HEK293 (cell line): Measurements from ENCODE around the gene GBF1.

Experiments used
- CTCF ChIP-seq: fragments of 450-650 bp; formaldehyde crosslinking; IDR thresholded peaks from 2 replicates; pipeline ENCODE4 v1.5.1; 2016; ENCODE audit warnings: missing biosample characterization, missing genetic modification characterization
- EGR2 ChIP-seq: fragments of 450-650 bp; formaldehyde crosslinking; IDR thresholded peaks from 2 replicates; pipeline ENCODE4 v1.5.1; 2016; ENCODE audit warnings: low read depth, missing biosample characterization, missing genetic modification characterization
- ELK4 ChIP-seq: IDR thresholded peaks from 2 replicates; pipeline ENCODE4 v1.6.1; 2011; ENCODE audit warnings: mild to moderate bottlenecking, low read depth, low read length, borderline replicate concordance
- INSM2 ChIP-seq: fragments of 450-650 bp; formaldehyde crosslinking; IDR thresholded peaks from 2 replicates; pipeline ENCODE4 v1.5.1; 2016; ENCODE audit warnings: missing biosample characterization, missing genetic modification characterization
- REPIN1 ChIP-seq: fragments of 450-650 bp; formaldehyde crosslinking; IDR thresholded peaks from 2 replicates; pipeline ENCODE4 v1.5.1; 2017; ENCODE audit warnings: missing biosample characterization, missing genetic modification characterization, low read depth
- YY1 ChIP-seq: fragments of 450-650 bp; formaldehyde crosslinking; IDR thresholded peaks from 2 replicates; pipeline ENCODE4 v1.5.1; 2018; ENCODE audit warnings: missing biosample characterization, missing genetic modification characterization
- ZNF121 ChIP-seq: fragments of 450-650 bp; formaldehyde crosslinking; IDR thresholded peaks from 2 replicates; pipeline ENCODE4 v1.5.1; 2016; ENCODE audit warnings: missing biosample characterization, missing genetic modification characterization
- ZNF138 ChIP-seq: fragments of 450-650 bp; formaldehyde crosslinking; IDR thresholded peaks from 2 replicates; pipeline ENCODE4 v1.5.1; 2016; ENCODE audit warnings: missing biosample characterization, missing genetic modification characterization, borderline replicate concordance

GRCh38 chr10:102269017-102269416 lies 23.7 kb downstream of the GBF1 start:
- TF ChIP-seq REPIN1 (tag by site-specific recombination): no peak
- no peak for TF ChIP-seq CTCF (tag by site-specific recombination)
- no peak for TF ChIP-seq ZNF121 (tag by site-specific recombination)
- TF ChIP-seq YY1 (tag by site-specific recombination): no peak
- TF ChIP-seq ZNF138 (tag by site-specific recombination): no peak
- no peak for TF ChIP-seq EGR2 (tag by site-specific recombination)
- no peak for TF ChIP-seq ELK4
- TF ChIP-seq INSM2 (tag by site-specific recombination): no peak
